A549 (cell line): ENCODE results near the gene SERPINI1.

ENCODE experiments used
- CTCF ChIP-seq: fragments of >200 bp; sonication (Bioruptor Twin); formaldehyde crosslinking; IDR thresholded peaks from 3 replicates; pipeline ENCODE4 v1.5.1; 2016
- ESRRA ChIP-seq: fragments of 150-350 bp; IDR thresholded peaks from 2 replicates; pipeline ENCODE4 v1.6.1; 2014; ENCODE audit warnings: mild to moderate bottlenecking, low read length, borderline replicate concordance
- JUN ChIP-seq, 2 experiments: fragments of >200 bp; sonication (Bioruptor Twin); formaldehyde crosslinking; IDR thresholded peaks; 2 replicates in 1 of 2; 3 replicates in 1 of 2; pipeline ENCODE4 v1.6.1; 2016 to 2017
- KDM5A ChIP-seq: fragments of 200-600 bp; sonication (generic); IDR thresholded peaks from 2 replicates; pipeline ENCODE4 v1.6.1; 2016; ENCODE audit warnings: antibody characterized with exemption, mild to moderate bottlenecking
- RFX5 ChIP-seq: fragments of 450-650 bp; IDR thresholded peaks from 2 replicates; pipeline ENCODE4 v1.7.1; 2014; ENCODE audit warnings: antibody characterized with exemption, mild to moderate bottlenecking, moderate library complexity

- TF ChIP-seq KDM5A (no peak), CTCF (no peak), JUN (IDR thresholded peaks at IDR 0.05) (no peak), RFX5 (no peak), ESRRA (no peak)
Measured at GRCh38 chr3:167870759-167871158, 135.2 kb downstream of the SERPINI1 start.
